GM12864 (cell line): ENCODE results near the gene RECK.
A peak's percentile ranks its signal among the peaks of the same experiment; 100 is the strongest.

Experiments
- DNase-seq: peaks from one replicate; pipeline ENCODE4 v3.0.0-alpha.2; 2011; ENCODE audit warnings: low read depth
- H3K4me3 ChIP-seq: 2 replicates; pipeline ENCODE4 v1.5.1; 2011; ENCODE audit warnings: mild to moderate bottlenecking, low read depth, low read length, control low read depth
- CTCF ChIP-seq: IDR thresholded peaks from 2 replicates; pipeline ENCODE4 v1.5.1; 2011; ENCODE audit warnings: low read depth, mild to moderate bottlenecking, moderate library complexity, low read length, control low read depth, inconsistent platforms; ENCODE audit errors: missing control alignments

The RECK gene

GRCh38 chr9:36166168-36166927 is 129.6 kb downstream of the RECK start:
- no peak for DNase-seq
- TF ChIP-seq CTCF = peak; percentile 80
- H3K4me3 ChIP-seq = peak overlapping the region; percentile 50

- no peak for TF ChIP-seq CTCF
- H3K4me3 ChIP-seq = no peak within 1 kb of the TSS
- DNase-seq = no peak
Observed at GRCh38 chr9:36169166-36169565, 132.5 kb downstream of the RECK start, which contains the start of gene CCIN. Gene CCIN, plus strand, starts transcription at chr9:36169388. Its CDS starts 115 bp downstream, at chr9:36169503.

- H3K4me3 ChIP-seq = no peak overlapping the region
- DNase-seq = no peak
- no peak for TF ChIP-seq CTCF
Observed at GRCh38 chr9:36169708-36170107, 133.0 kb downstream of the RECK start.

GRCh38 chr9:36170531-36170930 is 133.8 kb downstream of the RECK start:
- H3K4me3 ChIP-seq = no peak overlapping the region
- no peak for DNase-seq
- TF ChIP-seq CTCF = no peak

GRCh38 chr9:36173861-36174260 is 137.1 kb downstream of the RECK start:
- no peak for DNase-seq
- TF ChIP-seq CTCF = no peak
- no peak overlapping the region for H3K4me3 ChIP-seq
